ENCODE results near the gene ZRSR2.

Gene ZRSR2

GRCh38 chrX:15769300-15769954 is 20.9 kb upstream of the ZRSR2 start:
- no peaks in the 10 kb centered on the region for H3K9me2 ChIP-seq (replicated peaks; ENCODE audit: low read depth, low read length)
- no peaks in the 10 kb centered on the region for H3K27me3 ChIP-seq (ENCODE audit: insufficient read depth, low read length, poor library complexity, severe bottlenecking)
- no peaks in the 10 kb centered on the region for H3K9me3 ChIP-seq (ENCODE audit: insufficient read depth, low read depth, low read length)
- no peaks in the 10 kb centered on the region for H3K79me2 ChIP-seq (ENCODE audit: insufficient read depth, low read length)
- no peak overlapping the region for H2AFZ ChIP-seq (ENCODE audit: low read length)
- no peak overlapping the region for H3K9ac ChIP-seq (ENCODE audit: low read depth, low read length, poor library complexity, severe bottlenecking)
- no peaks in the 10 kb centered on the region for H3K36me3 ChIP-seq (ENCODE audit: insufficient read depth, low read length)
- H3K4me2 ChIP-seq (ENCODE audit: low read depth, low read length, poor library complexity, severe bottlenecking): no peak overlapping the region
- TF ChIP-seq CTCF (conservative IDR thresholded peaks at IDR 0.05; ENCODE audit: low read length): no peak
- no peak for TF ChIP-seq EZH2phosphoT487 (IDR thresholded peaks at IDR 0.05; ENCODE audit: borderline replicate concordance)
- H3F3A ChIP-seq (ENCODE audit: low read depth): no peaks in the 10 kb centered on the region
- H3K4me3 ChIP-seq (ENCODE audit: low read length, poor library complexity, severe bottlenecking): no peak overlapping the region
- no peaks in the 10 kb centered on the region for H4K20me1 ChIP-seq (ENCODE audit: insufficient read depth, low read length, poor library complexity, severe bottlenecking)
- no peaks in the 10 kb centered on the region for H3K4me1 ChIP-seq (ENCODE audit: insufficient read depth, low read length, poor library complexity, severe bottlenecking)

- Histone ChIP-seq H3K4me1 (ENCODE audit: insufficient read depth, low read length, poor library complexity, severe bottlenecking) (no peaks in the 10 kb centered on the region), H3K4me2 (ENCODE audit: low read depth, low read length, poor library complexity, severe bottlenecking) (no peak overlapping the region), H4K20me1 (ENCODE audit: insufficient read depth, low read length, poor library complexity, severe bottlenecking) (no peaks in the 10 kb centered on the region), H3K79me2 (ENCODE audit: insufficient read depth, low read length) (no peaks in the 10 kb centered on the region), H3K4me3 (ENCODE audit: low read length, poor library complexity, severe bottlenecking) (no peak overlapping the region), H3K9ac (ENCODE audit: low read depth, low read length, poor library complexity, severe bottlenecking) (no peak overlapping the region), H3K36me3 (ENCODE audit: insufficient read depth, low read length) (peaks cover 9% of the 10 kb centered on the region; the same call in 1 of the 2 replicates), H2AFZ (ENCODE audit: low read length) (no peak overlapping the region), H3K9me3 (ENCODE audit: insufficient read depth, low read depth, low read length) (no peaks in the 10 kb centered on the region), H3F3A (ENCODE audit: low read depth) (no peaks in the 10 kb centered on the region), H3K27me3 (ENCODE audit: insufficient read depth, low read length, poor library complexity, severe bottlenecking) (no peaks in the 10 kb centered on the region), H3K9me2 (replicated peaks; ENCODE audit: low read depth, low read length) (no peaks in the 10 kb centered on the region)
- TF ChIP-seq EZH2phosphoT487 (IDR thresholded peaks at IDR 0.05; ENCODE audit: borderline replicate concordance): no peak
- TF ChIP-seq CTCF (conservative IDR thresholded peaks at IDR 0.05; ENCODE audit: low read length): no peak
Observed at GRCh38 chrX:15781961-15782699, 8.2 kb upstream of the ZRSR2 start.

- no peaks in the 10 kb centered on the region for H3K9me3 ChIP-seq (ENCODE audit: insufficient read depth, low read depth, low read length)
- H3K4me2 ChIP-seq (ENCODE audit: low read depth, low read length, poor library complexity, severe bottlenecking): no peak overlapping the region
- no peak overlapping the region for H2AFZ ChIP-seq (ENCODE audit: low read length)
Observed at GRCh38 chrX:15785176-15785750, 5.0 kb upstream of the ZRSR2 start.

More at GRCh38 chrX:15785176-15785750, 5.0 kb upstream of the ZRSR2 start:
- Histone ChIP-seq H3K9me2 (replicated peaks; ENCODE audit: low read depth, low read length) (no peaks in the 10 kb centered on the region), H3F3A (ENCODE audit: low read depth) (no peaks in the 10 kb centered on the region), H4K20me1 (ENCODE audit: insufficient read depth, low read length, poor library complexity, severe bottlenecking) (no peaks in the 10 kb centered on the region), H3K27me3 (ENCODE audit: insufficient read depth, low read length, poor library complexity, severe bottlenecking) (no peaks in the 10 kb centered on the region), H3K36me3 (ENCODE audit: insufficient read depth, low read length) (peaks cover 9% of the 10 kb centered on the region; the same call in 1 of the 2 replicates), H3K79me2 (ENCODE audit: insufficient read depth, low read length) (no peaks in the 10 kb centered on the region), H3K4me3 (ENCODE audit: low read length, poor library complexity, severe bottlenecking) (no peak overlapping the region), H3K4me1 (ENCODE audit: insufficient read depth, low read length, poor library complexity, severe bottlenecking) (peaks cover 3% of the 10 kb centered on the region), H3K9ac (ENCODE audit: low read depth, low read length, poor library complexity, severe bottlenecking) (no peak overlapping the region)
- TF ChIP-seq EZH2phosphoT487 (IDR thresholded peaks at IDR 0.05; ENCODE audit: borderline replicate concordance) (no peak), CTCF (conservative IDR thresholded peaks at IDR 0.05; ENCODE audit: low read length) (no peak)

Measured in Loucy (cell line).